Keratinocyte (primary cell): ENCODE results near the gene CRADD.

Source experiments
- EZH2 ChIP-seq: IDR thresholded peaks from one replicate; pipeline ENCODE4 v1.6.1; 2012; ENCODE audit warnings: inconsistent platforms, mild to moderate bottlenecking, low read length, moderate library complexity
- TF ChIP-seq, protein P1 (sequence below), 3 experiments: IDR thresholded peaks in 1 of 3; conservative IDR thresholded peaks in 1 of 3; optimal IDR thresholded peaks in 1 of 3; 2 replicates in 2 of 3; 3 replicates in 1 of 3; pipeline versions ENCODE3 to v1.5.1; 2011; ENCODE audit warnings: low read length in 3 of 3, mild to moderate bottlenecking in 3 of 3, moderate library complexity in 2 of 3, control low read depth in 1 of 3, inconsistent platforms in 1 of 3; ENCODE audit not compliant: insufficient read depth in 2 of 3; ENCODE audit errors: extremely low read depth in 1 of 3

DNA sequence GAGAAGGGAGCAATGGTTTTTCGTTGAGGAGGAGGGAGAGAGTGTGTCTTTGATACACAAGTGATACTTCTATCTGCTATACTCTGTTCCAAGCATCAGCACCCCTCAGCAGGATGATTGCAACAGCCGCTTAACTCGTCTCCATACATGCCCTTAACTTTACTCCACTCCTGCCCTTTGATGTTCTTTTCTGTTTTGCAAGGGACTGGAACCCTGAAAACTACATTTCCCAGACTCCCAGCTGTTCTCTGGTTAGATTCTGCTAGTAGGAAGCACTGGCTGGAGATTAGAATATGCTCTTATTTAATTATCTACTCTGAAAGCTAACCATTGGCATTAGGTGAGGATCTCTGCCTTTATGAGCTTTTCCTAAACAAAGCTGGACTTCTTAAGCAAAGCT is 23.5 kb upstream of the CRADD start:
- TF ChIP-seq, protein P1, sequence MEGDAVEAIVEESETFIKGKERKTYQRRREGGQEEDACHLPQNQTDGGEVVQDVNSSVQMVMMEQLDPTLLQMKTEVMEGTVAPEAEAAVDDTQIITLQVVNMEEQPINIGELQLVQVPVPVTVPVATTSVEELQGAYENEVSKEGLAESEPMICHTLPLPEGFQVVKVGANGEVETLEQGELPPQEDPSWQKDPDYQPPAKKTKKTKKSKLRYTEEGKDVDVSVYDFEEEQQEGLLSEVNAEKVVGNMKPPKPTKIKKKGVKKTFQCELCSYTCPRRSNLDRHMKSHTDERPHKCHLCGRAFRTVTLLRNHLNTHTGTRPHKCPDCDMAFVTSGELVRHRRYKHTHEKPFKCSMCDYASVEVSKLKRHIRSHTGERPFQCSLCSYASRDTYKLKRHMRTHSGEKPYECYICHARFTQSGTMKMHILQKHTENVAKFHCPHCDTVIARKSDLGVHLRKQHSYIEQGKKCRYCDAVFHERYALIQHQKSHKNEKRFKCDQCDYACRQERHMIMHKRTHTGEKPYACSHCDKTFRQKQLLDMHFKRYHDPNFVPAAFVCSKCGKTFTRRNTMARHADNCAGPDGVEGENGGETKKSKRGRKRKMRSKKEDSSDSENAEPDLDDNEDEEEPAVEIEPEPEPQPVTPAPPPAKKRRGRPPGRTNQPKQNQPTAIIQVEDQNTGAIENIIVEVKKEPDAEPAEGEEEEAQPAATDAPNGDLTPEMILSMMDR (optimal IDR thresholded peaks at IDR 0.05 in 1 of 3, IDR thresholded peaks at IDR 0.05 in 1 of 3, conservative IDR thresholded peaks at IDR 0.05 in 1 of 3; ENCODE audit: extremely low read depth in 1 of 3, insufficient read depth in 2 of 3, low read length in 3 of 3): no peak
- TF ChIP-seq EZH2: no peak
